ENCODE data around the gene SPN.
"Not testable (repeated sequence)": the region's sequence is repeated elsewhere in the genome, so short reads cannot be mapped to it uniquely, and the experiment has no call there.

Gene SPN

DNA sequence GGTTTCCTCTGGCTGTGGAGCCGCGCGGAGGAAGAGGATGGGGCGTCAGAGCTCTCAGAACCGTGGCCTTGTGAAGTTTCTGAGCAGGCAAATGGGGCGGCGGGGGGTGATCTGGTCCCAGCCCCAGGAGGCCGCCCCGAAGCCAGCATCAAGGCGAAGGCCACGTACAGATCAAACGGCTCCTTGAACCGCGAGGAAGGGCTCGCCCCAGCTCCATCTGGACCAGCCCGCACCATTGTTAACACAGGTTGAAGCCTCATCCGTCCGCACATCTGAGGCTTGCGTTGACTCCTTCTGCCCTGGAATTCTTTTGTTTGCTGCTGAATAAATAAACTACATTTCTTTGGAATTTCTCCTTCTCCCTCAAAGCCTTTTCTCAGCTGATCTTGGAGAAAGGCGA lies 31.4 kb upstream of the SPN start:
- not testable (repeated sequence) for H4K12ac ChIP-seq (ENCODE audit: low read depth, low read length); H3K4me1 ChIP-seq (ENCODE audit: control insufficient read depth in 1 of 2, insufficient read depth in 2 of 2, low read length in 2 of 2); H3K79me2 ChIP-seq (ENCODE audit: control insufficient read depth, insufficient read depth, low read length, poor library complexity); H3K9ac ChIP-seq (ENCODE audit: low read length); H4K8ac ChIP-seq (ENCODE audit: low read depth, low read length); H4K91ac ChIP-seq (ENCODE audit: low read depth, low read length); H3K4me2 ChIP-seq (ENCODE audit: low read length); H3K4me3 ChIP-seq (ENCODE audit: low read depth, low read length); H2BK5ac ChIP-seq (ENCODE audit: low read depth, low read length, poor library complexity); H2BK120ac ChIP-seq (ENCODE audit: insufficient read depth, low read length, poor library complexity); H3K79me1 ChIP-seq (ENCODE audit: low read length); H3K27ac ChIP-seq (ENCODE audit: low read depth, low read length); H3K14ac ChIP-seq (ENCODE audit: low read length); H2BK12ac ChIP-seq (ENCODE audit: low read length); H3K18ac ChIP-seq (ENCODE audit: low read length); H3K36me3 ChIP-seq (ENCODE audit: control insufficient read depth in 1 of 2, insufficient read depth in 2 of 2, low read length in 2 of 2); H3K4ac ChIP-seq (ENCODE audit: low read depth, low read length); DNase-seq; H3K23ac ChIP-seq (ENCODE audit: low read length); H3K9me3 ChIP-seq (ENCODE audit: insufficient read depth, low read depth, low read length); H3K27me3 ChIP-seq (ENCODE audit: insufficient read depth, low read length); H2AK5ac ChIP-seq (ENCODE audit: low read length); H2AFZ ChIP-seq (ENCODE audit: insufficient read depth, low read length, poor library complexity)
- WGBS (ENCODE audit: extremely low coverage, insufficient coverage, insufficient read length) = no CpG with 5 or more reads among the region's 20 CpGs

DNA sequence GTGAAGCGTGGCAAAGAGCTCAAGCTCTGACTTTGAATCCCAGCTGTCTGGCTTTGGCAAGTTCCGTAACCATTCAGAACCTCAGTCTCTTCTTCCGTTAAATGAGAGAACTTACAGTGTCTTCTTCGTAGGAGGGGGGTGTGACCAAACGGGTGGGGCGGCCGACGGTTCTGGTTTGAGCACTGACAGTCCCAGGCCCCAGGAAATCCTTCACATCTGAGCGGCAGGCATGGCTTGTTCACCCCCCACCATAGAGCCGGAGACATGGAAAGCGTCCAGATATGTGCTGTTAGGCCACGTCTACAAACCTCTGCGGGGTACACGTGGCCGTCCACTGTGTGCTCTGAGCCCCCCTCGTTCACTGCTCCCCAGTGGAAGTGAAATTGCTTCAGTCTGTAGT lies 27.1 kb upstream of the SPN start:
- not testable (repeated sequence) for H4K91ac ChIP-seq (ENCODE audit: low read depth, low read length)

DNA sequence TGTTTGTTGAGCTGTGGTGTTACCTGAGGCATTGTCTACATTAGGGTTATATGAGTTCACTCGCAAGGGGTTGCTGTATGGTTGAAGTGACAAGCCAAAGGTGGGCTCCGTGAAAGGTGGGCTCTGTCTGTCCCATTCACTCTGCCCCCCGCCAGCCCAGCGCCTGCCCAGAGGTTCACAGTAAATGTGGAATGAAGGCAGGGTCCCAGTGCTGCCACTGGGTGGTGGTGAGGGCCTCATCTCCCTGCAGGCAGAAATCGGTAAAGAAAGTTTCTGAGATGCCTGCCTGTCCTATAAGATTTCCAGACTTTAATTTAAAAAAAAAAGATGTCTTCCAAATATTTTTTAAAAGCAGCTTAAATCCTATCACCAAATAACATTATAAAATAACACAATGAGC lies 26.7 kb upstream of the SPN start:
- not testable (repeated sequence) for H3K23ac ChIP-seq (ENCODE audit: low read length); H2BK12ac ChIP-seq (ENCODE audit: low read length); H3K79me1 ChIP-seq (ENCODE audit: low read length); H3K4me3 ChIP-seq (ENCODE audit: low read depth, low read length); H3K27me3 ChIP-seq (ENCODE audit: insufficient read depth, low read length); H2AK5ac ChIP-seq (ENCODE audit: low read length); H3K14ac ChIP-seq (ENCODE audit: low read length); H2AFZ ChIP-seq (ENCODE audit: insufficient read depth, low read length, poor library complexity); H3K27ac ChIP-seq (ENCODE audit: low read depth, low read length); H3K4ac ChIP-seq (ENCODE audit: low read depth, low read length); H3K9ac ChIP-seq (ENCODE audit: low read length); DNase-seq; H3K79me2 ChIP-seq (ENCODE audit: control insufficient read depth, insufficient read depth, low read length, poor library complexity); H3K36me3 ChIP-seq (ENCODE audit: control insufficient read depth in 1 of 2, insufficient read depth in 2 of 2, low read length in 2 of 2); H3K9me3 ChIP-seq (ENCODE audit: insufficient read depth, low read depth, low read length); H2BK5ac ChIP-seq (ENCODE audit: low read depth, low read length, poor library complexity); H4K12ac ChIP-seq (ENCODE audit: low read depth, low read length); H3K4me2 ChIP-seq (ENCODE audit: low read length); H4K91ac ChIP-seq (ENCODE audit: low read depth, low read length); H3K4me1 ChIP-seq (ENCODE audit: control insufficient read depth in 1 of 2, insufficient read depth in 2 of 2, low read length in 2 of 2); H3K18ac ChIP-seq (ENCODE audit: low read length); H2BK120ac ChIP-seq (ENCODE audit: insufficient read depth, low read length, poor library complexity); H4K8ac ChIP-seq (ENCODE audit: low read depth, low read length)
- WGBS (ENCODE audit: extremely low coverage, insufficient coverage, insufficient read length) = no CpG with 5 or more reads among the region's 5 CpGs

More for the DNA sequence above, 27.1 kb upstream of the SPN start:
- H3K4me1 ChIP-seq (ENCODE audit: control insufficient read depth in 1 of 2, insufficient read depth in 2 of 2, low read length in 2 of 2); H2BK12ac ChIP-seq (ENCODE audit: low read length); H3K79me1 ChIP-seq (ENCODE audit: low read length); H3K4me2 ChIP-seq (ENCODE audit: low read length); H3K14ac ChIP-seq (ENCODE audit: low read length); H2AK5ac ChIP-seq (ENCODE audit: low read length); H3K9me3 ChIP-seq (ENCODE audit: insufficient read depth, low read depth, low read length); H3K27me3 ChIP-seq (ENCODE audit: insufficient read depth, low read length); H4K8ac ChIP-seq (ENCODE audit: low read depth, low read length); H3K4ac ChIP-seq (ENCODE audit: low read depth, low read length); H3K79me2 ChIP-seq (ENCODE audit: control insufficient read depth, insufficient read depth, low read length, poor library complexity); H3K27ac ChIP-seq (ENCODE audit: low read depth, low read length); H4K12ac ChIP-seq (ENCODE audit: low read depth, low read length); H2BK5ac ChIP-seq (ENCODE audit: low read depth, low read length, poor library complexity); H3K18ac ChIP-seq (ENCODE audit: low read length); H3K4me3 ChIP-seq (ENCODE audit: low read depth, low read length); H2AFZ ChIP-seq (ENCODE audit: insufficient read depth, low read length, poor library complexity); H3K9ac ChIP-seq (ENCODE audit: low read length); DNase-seq; H2BK120ac ChIP-seq (ENCODE audit: insufficient read depth, low read length, poor library complexity); H3K23ac ChIP-seq (ENCODE audit: low read length); H3K36me3 ChIP-seq (ENCODE audit: control insufficient read depth in 1 of 2, insufficient read depth in 2 of 2, low read length in 2 of 2): not testable (repeated sequence)
- no CpG with 5 or more reads among the region's 16 CpGs for WGBS (ENCODE audit: extremely low coverage, insufficient coverage, insufficient read length)

DNA sequence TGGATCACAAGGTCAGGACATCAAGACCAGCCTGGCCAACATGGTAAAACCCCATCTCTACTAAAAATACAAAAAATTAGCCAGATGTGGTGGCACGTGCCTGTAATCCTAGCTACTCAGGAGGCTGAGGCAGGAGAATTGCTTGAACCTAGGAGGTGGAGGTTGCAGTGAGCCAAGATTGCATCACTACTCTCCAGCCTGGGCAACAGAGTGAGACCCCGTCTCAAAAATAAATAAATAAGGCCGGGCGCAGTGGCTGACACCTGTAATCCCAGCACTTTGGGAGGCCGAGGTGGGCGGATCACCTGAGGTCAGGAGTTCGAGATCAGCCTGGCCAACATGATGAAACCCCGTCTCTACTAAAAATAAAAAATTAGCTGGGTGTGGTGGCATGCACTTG lies 24.3 kb upstream of the SPN start:
- not testable (repeated sequence) for H4K91ac ChIP-seq (ENCODE audit: low read depth, low read length); H2AFZ ChIP-seq (ENCODE audit: insufficient read depth, low read length, poor library complexity); H3K4me3 ChIP-seq (ENCODE audit: low read depth, low read length); H3K18ac ChIP-seq (ENCODE audit: low read length); H3K79me2 ChIP-seq (ENCODE audit: control insufficient read depth, insufficient read depth, low read length, poor library complexity); H3K9me3 ChIP-seq (ENCODE audit: insufficient read depth, low read depth, low read length); H3K4ac ChIP-seq (ENCODE audit: low read depth, low read length); H2BK5ac ChIP-seq (ENCODE audit: low read depth, low read length, poor library complexity); H2BK120ac ChIP-seq (ENCODE audit: insufficient read depth, low read length, poor library complexity); H3K14ac ChIP-seq (ENCODE audit: low read length); H3K27me3 ChIP-seq (ENCODE audit: insufficient read depth, low read length); H3K79me1 ChIP-seq (ENCODE audit: low read length); H3K27ac ChIP-seq (ENCODE audit: low read depth, low read length); H2AK5ac ChIP-seq (ENCODE audit: low read length); H2BK12ac ChIP-seq (ENCODE audit: low read length); DNase-seq; H3K23ac ChIP-seq (ENCODE audit: low read length); H3K4me2 ChIP-seq (ENCODE audit: low read length); H3K36me3 ChIP-seq (ENCODE audit: control insufficient read depth in 1 of 2, insufficient read depth in 2 of 2, low read length in 2 of 2); H3K4me1 ChIP-seq (ENCODE audit: control insufficient read depth in 1 of 2, insufficient read depth in 2 of 2, low read length in 2 of 2); H4K12ac ChIP-seq (ENCODE audit: low read depth, low read length); H3K9ac ChIP-seq (ENCODE audit: low read length); H4K8ac ChIP-seq (ENCODE audit: low read depth, low read length)
- WGBS (ENCODE audit: extremely low coverage, insufficient coverage, insufficient read length) = no CpG with 5 or more reads among the region's 8 CpGs

All from trophoblast cell (in vitro differentiated cells and primary cell).